Gastroesophageal sphincter (tissue), 2 donors: Measurements from ENCODE around the gene HMGN1.

Experiments
- EP300 ChIP-seq: sonication (generic); formaldehyde crosslinking; IDR thresholded peaks from one replicate; pipeline ENCODE4 v1.6.1; 2017; ENCODE audit warnings: antibody characterized with exemption, mild to moderate bottlenecking
- POLR2A ChIP-seq, 2 donors: fragments of 450-650 bp; IDR thresholded peaks; one replicate each; pipeline ENCODE4 v1.6.1; 2017; ENCODE audit warnings: antibody characterized with exemption in 2 of 2, mild to moderate bottlenecking in 2 of 2, moderate library complexity in 1 of 2

DNA sequence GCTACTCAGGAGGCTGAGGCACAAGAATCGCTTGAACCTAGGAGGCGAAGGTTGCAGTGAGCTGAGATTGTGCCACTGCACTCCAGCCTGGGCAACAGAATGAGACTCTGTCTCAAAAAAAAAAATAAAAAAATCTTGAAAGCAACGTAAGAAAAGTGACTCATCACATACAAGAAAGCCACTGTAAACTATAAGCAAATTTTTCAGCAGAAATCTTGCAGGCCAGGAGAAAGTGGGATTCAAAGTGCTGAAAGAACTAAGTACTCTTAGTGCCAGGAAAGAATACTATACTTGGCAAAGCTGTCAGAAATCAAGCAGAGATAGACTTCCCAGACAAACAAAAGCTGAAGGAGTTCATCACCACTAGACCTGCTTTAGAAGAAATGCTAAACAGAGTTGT is 4.4 kb upstream of the HMGN1 start:
- TF ChIP-seq EP300 (no peak), POLR2A (IDR thresholded peaks at IDR 0.05) (no peak)
